ENCODE data around the gene RTP1. TPM values are rescaled to one million over a fixed set of nuclear protein-coding genes. Genes with fewer than 3 reads are reported as not detected.

RTP1 gene
- polyA plus RNA-seq, 1 of the 3 experiments (the other 2 are of a cell fraction), result not detected

Other genes with a start within 250 kb of the RTP1 start
- gene RPL39L, start 58.0 kb upstream of the RTP1 start, polyA plus RNA-seq (2012; rRNA removed), result 21.0 and 25.3 TPM in 2 replicates
- not detected in 2 replicates for gene MASP1, start 94.3 kb downstream of the RTP1 start, polyA plus RNA-seq (2012; rRNA removed)
- gene RTP4, start 170.9 kb downstream of the RTP1 start, polyA plus RNA-seq (2012; rRNA removed), result 0.16 TPM in 2 replicates